Kidney tubule cell (primary cell): ENCODE measurements around the gene TSC22D4.
"Not testable (repeated sequence)": the region's sequence is repeated elsewhere in the genome, so short reads cannot be mapped to it uniquely, and the experiment has no call there.

ENCODE experiments used
- DNase-seq: peaks from one replicate; pipeline ENCODE4 v3.0.0-alpha.2; 2018; ENCODE audit warnings: low spot score

The TSC22D4 gene

GRCh38 chr7:100478958-100479660 lies at the start of gene TSC22D4:
TSC22D4 (minus strand) TSS chr7:100479214; CDS start chr7:100478038, 1,176 bp downstream.
- peak; percentile 94 for DNase-seq

GRCh38 chr7:100528108-100528866 lies 49.3 kb upstream of the TSC22D4 start:
- DNase-seq = not testable (repeated sequence)

DNA sequence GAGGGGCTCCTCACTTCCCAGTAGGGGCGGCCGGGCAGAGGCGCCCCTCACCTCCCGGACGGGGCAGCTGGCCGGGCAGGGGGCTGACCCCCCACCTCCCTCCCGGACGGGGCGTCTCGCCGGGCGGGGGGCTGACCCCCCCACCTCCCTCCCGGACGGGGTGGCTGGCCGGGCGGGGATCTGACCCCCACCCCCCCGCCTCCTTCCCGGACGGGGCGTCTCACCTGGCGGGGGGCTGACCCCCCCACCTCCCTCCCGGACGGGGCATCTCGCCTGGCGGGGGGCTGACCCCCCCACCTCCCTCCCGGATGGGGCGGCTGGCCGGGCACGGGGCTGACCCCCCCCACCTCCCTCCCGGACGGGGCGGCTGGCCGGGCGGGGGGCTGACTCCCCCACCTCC lies 44.2 kb upstream of the TSC22D4 start:
- DNase-seq = not testable (repeated sequence)

DNA sequence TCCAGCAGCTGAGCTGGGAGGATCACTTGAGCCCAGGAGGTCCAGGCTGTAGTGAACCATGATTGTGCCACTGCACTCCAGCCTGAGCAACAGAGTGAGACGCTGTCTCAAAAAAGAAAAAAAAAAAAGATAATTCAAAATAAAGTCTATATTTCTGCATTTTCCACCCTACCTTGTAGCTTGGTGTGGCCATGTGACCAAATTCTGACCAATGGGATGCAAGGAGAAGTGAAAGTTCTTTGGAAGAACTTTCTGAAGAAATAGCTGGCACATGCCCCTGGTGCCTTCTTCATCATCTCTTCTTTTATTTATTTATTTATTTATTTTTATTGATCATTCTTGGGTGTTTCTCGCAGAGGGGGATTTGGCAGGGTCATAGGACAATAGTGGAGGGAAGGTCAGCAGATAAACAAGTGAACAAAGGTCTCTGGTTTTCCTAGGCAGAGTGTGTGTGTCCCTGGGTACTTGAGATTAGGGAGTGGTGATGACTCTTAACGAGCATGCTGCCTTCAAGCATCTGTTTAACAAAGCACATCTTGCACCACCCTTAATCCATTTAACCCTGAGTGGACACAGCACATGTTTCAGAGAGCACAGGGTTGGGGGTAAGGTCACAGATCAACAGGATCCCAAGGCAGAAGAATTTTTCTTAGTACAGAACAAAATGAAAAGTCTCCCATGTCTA lies 43.0 kb upstream of the TSC22D4 start:
- DNase-seq = not testable (repeated sequence)

DNA sequence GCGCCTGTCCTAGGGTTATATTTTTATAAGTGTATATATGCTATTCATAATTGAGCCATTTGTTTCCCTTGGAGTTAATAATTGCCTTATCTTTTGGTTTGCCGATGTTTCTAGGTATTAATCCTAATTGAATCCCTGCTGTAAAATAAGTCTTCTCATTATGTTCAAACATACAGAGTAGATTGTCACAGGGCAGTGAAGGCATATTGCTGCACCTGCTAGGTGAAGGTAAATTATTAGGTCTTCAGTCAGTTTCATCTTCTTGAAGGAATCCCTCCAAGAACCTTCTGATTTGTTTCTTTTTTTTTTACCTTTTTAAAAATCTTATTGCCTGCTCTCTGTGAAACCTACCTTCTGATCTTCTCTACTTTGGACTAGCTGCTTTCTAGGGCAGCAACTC lies 42.1 kb upstream of the TSC22D4 start:
- DNase-seq = no peak

GRCh38 chr7:100520138-100520537 lies 41.1 kb upstream of the TSC22D4 start:
- no peak for DNase-seq

DNA sequence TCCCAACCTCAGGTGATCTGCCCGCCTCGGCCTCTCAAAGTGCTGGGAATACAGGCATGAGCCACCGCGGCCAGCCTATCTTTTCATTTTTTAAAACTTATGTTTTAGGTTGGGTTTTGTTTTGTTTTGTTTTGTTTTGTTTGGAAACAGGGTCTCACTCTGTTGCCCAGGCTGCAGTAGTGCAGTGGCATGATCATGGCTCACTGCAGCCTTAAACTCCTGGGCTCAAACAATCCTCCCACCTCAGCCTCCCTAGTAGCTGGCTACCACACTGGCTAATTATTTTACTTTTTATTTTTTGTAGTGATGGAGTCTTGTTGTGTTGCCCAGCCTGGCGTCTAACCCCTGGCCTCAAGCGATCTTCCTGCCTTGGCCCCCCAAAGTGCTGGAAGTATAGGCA lies 40.6 kb upstream of the TSC22D4 start:
- DNase-seq = no peak

DNA sequence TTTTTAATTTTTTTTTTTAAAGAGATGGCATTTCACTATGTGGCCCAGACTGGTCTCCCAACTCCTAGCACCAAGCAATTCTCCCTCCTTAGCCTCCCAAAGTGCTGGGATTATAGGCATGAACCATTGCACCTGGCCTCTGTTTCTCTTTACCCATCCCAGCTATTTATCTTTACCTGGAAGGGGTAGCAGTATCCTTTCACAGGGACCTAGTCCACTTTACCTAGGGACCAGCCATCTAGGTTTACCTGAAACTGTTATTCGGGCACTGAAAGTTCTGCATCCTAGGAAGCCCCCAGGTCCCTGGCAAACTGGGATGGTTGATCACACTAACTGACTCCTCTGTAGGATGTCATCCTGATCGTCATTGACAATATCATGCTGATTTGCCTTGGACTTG lies 38.3 kb upstream of the TSC22D4 start:
- DNase-seq = no peak

- DNase-seq = peak; percentile 37
These were observed 37.3 kb upstream of the TSC22D4 start for GRCh38 chr7:100516135-100516812.

GRCh38 chr7:100515072-100515532 lies 36.1 kb upstream of the TSC22D4 start:
- peak; percentile 33 for DNase-seq

DNA sequence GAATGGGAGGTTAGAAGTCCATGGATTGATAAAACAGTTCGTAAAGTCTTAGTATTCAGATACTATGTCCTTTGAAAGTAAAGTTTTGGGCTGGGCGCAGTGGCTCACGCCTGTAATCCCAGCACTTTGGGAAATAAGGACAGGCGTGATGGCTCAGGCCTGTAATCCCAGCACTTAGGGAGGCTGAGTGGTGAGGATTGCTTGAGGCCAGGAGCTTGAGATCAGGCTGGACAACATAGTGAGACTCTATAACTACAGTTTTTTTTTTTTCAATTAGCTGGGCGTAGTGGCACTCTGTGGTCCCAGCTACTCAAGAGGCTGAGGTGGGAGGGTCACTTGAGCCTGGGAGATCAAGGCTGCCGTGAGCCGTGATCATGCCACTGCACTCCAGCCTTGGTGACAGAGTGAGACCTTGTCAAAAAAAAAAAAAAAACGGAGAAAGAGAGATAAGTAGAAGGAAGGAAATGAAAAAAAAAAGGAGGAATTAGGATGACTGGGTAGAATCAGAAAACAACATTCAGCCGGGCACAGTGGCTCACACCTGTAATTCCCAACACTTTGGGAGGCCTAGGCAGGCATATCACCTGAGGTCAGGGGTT lies 34.3 kb upstream of the TSC22D4 start:
- DNase-seq = no peak

DNA sequence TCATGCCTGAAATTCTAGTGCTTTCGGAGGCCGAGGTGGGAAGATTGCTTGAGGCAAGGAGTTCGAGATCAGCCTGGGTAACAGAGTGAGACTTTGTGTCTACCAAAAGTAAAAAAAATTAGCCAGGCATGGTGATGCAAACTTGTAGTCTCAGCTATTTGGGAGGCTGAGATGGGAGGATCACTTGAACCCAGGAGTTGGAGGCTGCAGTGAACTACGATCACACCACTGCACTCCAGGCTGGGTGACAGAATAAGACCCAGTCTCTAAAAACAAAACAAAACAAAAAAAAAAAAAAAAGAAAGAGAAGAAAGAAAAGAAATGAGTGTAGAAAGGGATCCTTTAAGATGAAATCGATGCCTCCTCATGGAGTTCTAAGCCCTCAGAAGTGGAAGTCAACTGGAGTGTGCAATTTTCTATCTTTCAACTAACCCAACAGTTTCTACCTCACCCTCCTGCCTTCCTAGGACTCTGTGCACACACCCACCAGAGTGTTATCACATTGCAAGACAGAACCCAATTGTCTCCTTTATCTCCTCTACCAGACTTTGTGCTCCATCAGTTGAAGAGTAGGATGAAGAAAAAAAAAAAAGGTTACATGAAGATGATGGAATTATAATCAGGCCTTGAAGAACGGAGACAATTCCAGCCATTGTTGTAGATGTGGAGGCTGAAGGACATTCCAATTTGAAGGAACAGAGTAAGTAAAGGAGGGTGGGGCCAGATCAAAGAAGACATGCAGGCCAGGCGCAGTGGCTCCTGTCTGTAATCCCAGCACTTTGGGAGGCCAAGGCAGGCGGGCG lies 31.6 kb upstream of the TSC22D4 start:
- no peak for DNase-seq

DNA sequence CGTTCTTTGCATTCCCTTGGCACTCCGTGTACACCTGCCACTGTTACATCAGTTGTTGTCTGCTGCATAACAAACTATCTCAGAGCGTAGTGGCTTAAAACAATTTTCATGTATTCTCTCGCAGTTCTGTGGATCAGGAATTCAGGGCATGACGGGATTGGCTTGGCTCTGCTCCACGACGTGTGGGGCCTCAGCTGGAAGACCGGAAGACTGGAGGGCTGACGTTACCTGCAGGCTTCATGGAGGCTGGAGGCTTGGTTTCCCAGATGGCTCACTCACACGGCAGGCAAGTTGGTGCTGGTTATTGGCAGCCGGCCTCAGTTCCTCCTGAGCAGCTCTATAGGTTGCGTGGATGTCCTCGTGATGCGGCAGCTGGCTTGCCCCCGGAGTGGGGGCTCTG lies 30.2 kb upstream of the TSC22D4 start:
- DNase-seq = peak; percentile 55

GRCh38 chr7:100506356-100506923 lies 27.4 kb upstream of the TSC22D4 start:
- DNase-seq = no peak

GRCh38 chr7:100504887-100505611 lies 26.0 kb upstream of the TSC22D4 start:
- DNase-seq = no peak

GRCh38 chr7:100504031-100504430 lies 25.0 kb upstream of the TSC22D4 start:
- not testable (repeated sequence) for DNase-seq

DNA sequence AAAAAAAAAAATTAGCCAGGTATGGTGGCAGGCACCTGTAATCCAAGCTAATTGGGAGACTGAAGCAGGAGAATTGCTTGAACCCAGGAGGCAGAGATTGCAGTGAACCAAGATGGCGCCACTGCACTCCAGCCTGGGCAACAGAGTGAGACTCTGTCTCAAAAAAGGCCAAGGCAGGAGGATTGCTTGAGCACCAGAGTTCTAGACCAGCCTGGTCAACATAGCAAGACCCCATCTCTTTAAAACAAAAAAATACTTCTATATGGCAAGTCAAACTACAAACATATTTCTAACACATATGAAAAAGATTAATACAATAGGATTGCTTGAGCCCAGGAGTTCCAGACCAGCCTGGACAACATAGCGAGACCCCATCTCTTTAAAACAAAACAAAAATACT lies 21.7 kb upstream of the TSC22D4 start:
- DNase-seq = not testable (repeated sequence)

DNA sequence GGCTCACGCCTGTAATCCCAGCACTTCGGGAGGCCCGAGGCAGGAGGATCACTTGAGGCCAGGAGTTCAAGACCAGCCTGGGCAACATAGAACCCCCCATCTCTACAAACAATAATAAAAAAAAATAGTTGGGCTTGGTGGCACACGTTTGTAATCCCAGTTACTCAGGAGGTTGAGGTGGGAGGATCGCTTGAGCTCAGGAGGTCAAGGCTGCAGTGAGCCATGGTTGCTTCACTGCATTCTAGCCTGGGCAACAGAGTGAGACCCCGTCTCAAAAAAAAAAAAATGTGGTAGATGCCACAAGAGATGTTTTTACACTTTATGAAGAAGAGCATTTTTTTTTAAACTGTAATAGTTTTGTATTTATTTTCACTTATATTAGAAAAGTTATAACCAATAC lies 17.5 kb upstream of the TSC22D4 start:
- no peak for DNase-seq

GRCh38 chr7:100493476-100494264 lies 14.7 kb upstream of the TSC22D4 start:
- peak; percentile 37 for DNase-seq
